ENCODE results near the gene LIN37. TPM values are rescaled to one million over a fixed set of nuclear protein-coding genes. Genes with fewer than 3 reads are reported as not detected.

Gene LIN37
- total and polyA plus RNA-seq, 2 experiments from 2014 or later: 4.3 to 6.8 TPM

DNA sequence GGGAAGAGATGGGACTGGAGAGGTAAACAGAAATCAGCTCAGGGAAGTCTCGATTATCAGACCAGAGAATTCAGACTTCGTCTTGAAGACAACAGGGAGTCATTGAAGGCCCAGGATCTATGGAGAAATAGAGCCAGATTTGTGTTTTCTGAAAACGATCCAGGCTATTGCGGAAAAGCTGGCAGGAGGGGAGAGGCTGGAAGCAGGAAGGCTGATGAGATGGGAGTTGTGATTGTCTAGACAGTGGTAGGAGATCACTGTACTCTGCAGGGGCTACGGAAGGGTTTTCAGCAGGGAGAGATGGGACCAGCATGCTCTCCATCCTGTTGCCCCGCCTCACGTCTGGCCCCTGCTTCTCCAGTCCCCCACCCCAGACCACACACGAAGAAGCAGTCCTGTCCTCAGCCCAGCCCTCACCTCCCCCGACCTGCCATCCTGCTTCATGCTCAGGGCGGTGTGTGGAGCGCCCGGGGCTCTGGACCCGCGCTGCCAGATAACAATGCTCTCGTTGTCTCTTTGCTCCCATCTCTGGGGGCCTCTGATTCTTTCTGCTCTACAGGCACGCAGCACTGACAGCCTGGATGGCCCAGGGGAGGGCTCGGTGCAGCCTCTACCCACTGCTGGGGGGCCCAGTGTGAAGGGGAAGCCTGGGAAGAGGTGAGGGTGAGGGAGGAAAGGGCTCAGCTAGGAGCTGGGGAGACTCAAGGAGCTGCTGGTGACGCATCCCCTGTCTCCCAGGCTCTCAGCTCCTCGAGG lies 28.9 kb downstream of the LIN37 start:
- peaks cover 39% of the 10 kb centered on the region for H3K4me1 Mint-ChIP-seq
- peak overlapping the region; percentile 76 for H3K4me3 Mint-ChIP-seq
- no peaks in the 10 kb centered on the region for H3K36me3 Mint-ChIP-seq (ENCODE audit: low read depth)
- peaks cover 27% of the 10 kb centered on the region for H3K27me3 Mint-ChIP-seq (ENCODE audit: insufficient read depth, low read depth, poor library complexity)
- Histone ChIP-seq H3K9me2 (ENCODE audit: insufficient read depth) (no peaks in the 10 kb centered on the region), H3K4me3 (peak overlapping the region; percentile 65), H4K20me1 (replicated peaks; ENCODE audit: insufficient read depth) (no peaks in the 10 kb centered on the region), H3K4me1 (ENCODE audit: insufficient read depth) (peaks cover 29% of the 10 kb centered on the region), H3K27me3 (ENCODE audit: insufficient read depth) (peaks cover 16% of the 10 kb centered on the region), H2AFZ (no peak overlapping the region), H3F3A (replicated peaks; ENCODE audit: low read depth) (peaks cover 9% of the 10 kb centered on the region; the same call in 1 of the 2 replicates), H3K27ac (ENCODE audit: low read depth) (no peak overlapping the region), H3K4me2 (peak overlapping the region; percentile 89), H3K79me2 (replicated peaks; ENCODE audit: insufficient read depth) (no peaks in the 10 kb centered on the region), H3K36me3 (ENCODE audit: insufficient read depth) (no peaks in the 10 kb centered on the region)
- no peak overlapping the region for H3K27ac Mint-ChIP-seq
- TF ChIP-seq, protein P1, sequence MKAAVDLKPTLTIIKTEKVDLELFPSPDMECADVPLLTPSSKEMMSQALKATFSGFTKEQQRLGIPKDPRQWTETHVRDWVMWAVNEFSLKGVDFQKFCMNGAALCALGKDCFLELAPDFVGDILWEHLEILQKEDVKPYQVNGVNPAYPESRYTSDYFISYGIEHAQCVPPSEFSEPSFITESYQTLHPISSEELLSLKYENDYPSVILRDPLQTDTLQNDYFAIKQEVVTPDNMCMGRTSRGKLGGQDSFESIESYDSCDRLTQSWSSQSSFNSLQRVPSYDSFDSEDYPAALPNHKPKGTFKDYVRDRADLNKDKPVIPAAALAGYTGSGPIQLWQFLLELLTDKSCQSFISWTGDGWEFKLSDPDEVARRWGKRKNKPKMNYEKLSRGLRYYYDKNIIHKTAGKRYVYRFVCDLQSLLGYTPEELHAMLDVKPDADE (IDR thresholded peaks at IDR 0.05): no peak
- no peak for TF ChIP-seq EZH2phosphoT487 (IDR thresholded peaks at IDR 0.05; ENCODE audit: unreplicated experiment)
- no peak for TF ChIP-seq CTCF (conservative IDR thresholded peaks at IDR 0.05; ENCODE audit: low read depth in 2 of 2)
- no peak for TF ChIP-seq ZNF462 (CRISPR knock-in tag; IDR thresholded peaks at IDR 0.05)
- no peak for TF ChIP-seq STAT1 (IDR thresholded peaks at IDR 0.05; ENCODE audit: unreplicated experiment)
- TF ChIP-seq CREB1 (CRISPR knock-in tag; IDR thresholded peaks at IDR 0.05; ENCODE audit: low read depth): no peak
- no peak for TF ChIP-seq ZNF331 (CRISPR knock-in tag; IDR thresholded peaks at IDR 0.05; ENCODE audit: low read depth)
- TF ChIP-seq EZH2 (IDR thresholded peaks at IDR 0.05; ENCODE audit: low read depth, unreplicated experiment): no peak
- ATAC-seq (peak; percentile 36), DNase-seq (ENCODE audit: low spot score) (peak; percentile 83)
- H3K9me3 Mint-ChIP-seq: no peaks in the 10 kb centered on the region; the same call in 2 of the 3 replicates

Measured in GM23338 (cell line).